ENCODE results near the gene SETD9. TPM values are rescaled to one million over a fixed set of nuclear protein-coding genes. Genes with fewer than 3 reads are reported as not detected.

The SETD9 gene
- total and polyA plus RNA-seq, 2 of the 13 experiments (the other 11 are each of a cell fraction or from before 2014, with no cell fraction given), result 4.8 to 17.8 TPM

DNA sequence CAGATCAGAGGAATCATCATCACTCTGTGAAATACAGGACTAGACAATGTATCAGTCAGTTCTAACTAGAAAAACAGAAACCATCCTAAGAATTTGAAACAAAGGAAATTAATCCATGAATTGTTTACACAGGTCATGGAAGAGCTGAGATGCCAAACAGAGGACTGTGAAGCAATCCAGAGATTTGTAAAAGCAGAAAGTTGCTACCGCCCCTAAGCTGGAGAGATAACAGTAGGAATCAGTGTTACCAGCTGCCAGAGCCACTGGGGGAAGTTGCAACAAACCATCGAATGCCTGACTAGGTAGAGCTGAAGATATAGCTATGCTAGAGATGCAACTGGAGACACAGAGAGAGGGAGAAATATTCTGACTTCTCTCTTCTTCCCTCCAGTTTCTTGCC is 52.9 kb downstream of the SETD9 start:
- in situ Hi-C loops (cut with HindIII; ENCODE audit: extremely low pct_ligation_motif_present, low pct_unique_long_range_greater_than_20kb), result loop anchor here (25.0 kb wide), 1 partner anchor 175 kb away; no protein-coding TSS in a partner anchor
- peak; percentile 86 for ATAC-seq

DNA sequence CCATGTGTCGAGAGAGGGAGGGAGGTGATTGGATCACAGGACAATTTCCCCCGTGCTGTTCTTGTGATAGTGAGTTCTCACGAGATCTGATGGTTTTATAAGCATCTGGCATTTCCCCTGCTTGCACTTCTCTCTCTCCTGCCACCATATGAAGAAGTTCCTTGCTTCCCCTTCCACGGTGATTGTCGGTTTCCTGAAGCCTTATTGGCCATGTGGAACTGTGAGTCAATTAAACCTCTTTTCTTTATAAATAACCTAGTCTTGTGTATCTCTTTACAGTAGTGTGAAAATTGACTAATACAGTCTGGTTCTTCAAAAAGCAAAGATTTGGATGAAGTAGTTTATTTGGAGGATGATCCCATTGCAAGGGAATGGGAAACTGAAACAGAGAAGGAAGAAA is 53.9 kb downstream of the SETD9 start:
- no TSS peak for BruUV-seq (replicated peaks)
- in situ Hi-C loops (cut with HindIII; ENCODE audit: extremely low pct_ligation_motif_present, low pct_unique_long_range_greater_than_20kb) (loop anchor here (25.0 kb wide), 1 partner anchor 174 kb away; no protein-coding TSS in a partner anchor), intact Hi-C loops (cut with micrococcal nuclease; ENCODE audit: unreplicated experiment) (no loop called here)
- TF ChIP-seq KDM1A (CRISPR knock-in tag; IDR thresholded peaks at IDR 0.05), result no peak
- TF ChIP-seq, protein P1, sequence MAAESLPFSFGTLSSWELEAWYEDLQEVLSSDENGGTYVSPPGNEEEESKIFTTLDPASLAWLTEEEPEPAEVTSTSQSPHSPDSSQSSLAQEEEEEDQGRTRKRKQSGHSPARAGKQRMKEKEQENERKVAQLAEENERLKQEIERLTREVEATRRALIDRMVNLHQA (CRISPR knock-in tag; IDR thresholded peaks at IDR 0.05), result no peak
- no peak for TF ChIP-seq ZSCAN29 (CRISPR knock-in tag; conservative IDR thresholded peaks at IDR 0.05)
- no peak for TF ChIP-seq CHD4 (IDR thresholded peaks at IDR 0.05; ENCODE audit: borderline replicate concordance, low read length)
- TF ChIP-seq, protein P2, sequence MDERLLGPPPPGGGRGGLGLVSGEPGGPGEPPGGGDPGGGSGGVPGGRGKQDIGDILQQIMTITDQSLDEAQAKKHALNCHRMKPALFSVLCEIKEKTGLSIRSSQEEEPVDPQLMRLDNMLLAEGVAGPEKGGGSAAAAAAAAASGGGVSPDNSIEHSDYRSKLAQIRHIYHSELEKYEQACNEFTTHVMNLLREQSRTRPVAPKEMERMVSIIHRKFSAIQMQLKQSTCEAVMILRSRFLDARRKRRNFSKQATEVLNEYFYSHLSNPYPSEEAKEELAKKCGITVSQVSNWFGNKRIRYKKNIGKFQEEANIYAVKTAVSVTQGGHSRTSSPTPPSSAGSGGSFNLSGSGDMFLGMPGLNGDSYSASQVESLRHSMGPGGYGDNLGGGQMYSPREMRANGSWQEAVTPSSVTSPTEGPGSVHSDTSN (CRISPR knock-in tag; IDR thresholded peaks at IDR 0.05), result no peak
- no peak for TF ChIP-seq HDAC6 (IDR thresholded peaks at IDR 0.05; ENCODE audit: low read depth, low read length)
- no peak for TF ChIP-seq ZNF20 (CRISPR knock-in tag; IDR thresholded peaks at IDR 0.05)
- H3K9ac ChIP-seq (ENCODE audit: insufficient read depth, low read depth, low read length), result no peak overlapping the region
- H3K4me2 ChIP-seq (ENCODE audit: low read depth, low read length), result no peak overlapping the region
- H4K20me1 ChIP-seq (ENCODE audit: insufficient read depth, low read length), result no peaks in the 10 kb centered on the region
- no peak for ATAC-seq
- peaks cover 10% of the 10 kb centered on the region for H3K4me1 ChIP-seq (ENCODE audit: insufficient read depth, low read length)
- no peak for DNase-seq (ENCODE audit: low spot score)
- H3K4me3 ChIP-seq (replicated peaks in 1 of 3; ENCODE audit: insufficient read depth in 1 of 3, low read depth in 2 of 3, low read length in 3 of 3), result no peak overlapping the region
- CTCF ChIA-PET (ENCODE audit: low intra/inter-chr PET ratio, low total read pairs), result no interaction called here
- peaks cover 0 to 21% of the 10 kb centered on the region in 2 experiments; a peak in 2 of 5 replicates for H3K27me3 ChIP-seq (ENCODE audit: control insufficient read depth in 1 of 2, insufficient read depth in 2 of 2, low read length in 2 of 2)
- no peak overlapping the region for H2AFZ ChIP-seq (ENCODE audit: low read length)
- POLR2A ChIA-PET, result no interaction called here
- FAIRE-seq, result no peak
- H3K9me3 ChIP-seq (ENCODE audit: low read length), result no peaks in the 10 kb centered on the region
- no peaks in the 10 kb centered on the region for H3K79me2 ChIP-seq (ENCODE audit: insufficient read depth, low read length)
- 33% methylated on average over 5 of the region's 5 CpGs for WGBS (ENCODE audit: low lambda C conversion rate)
- H3K27ac ChIP-seq (ENCODE audit: extremely low read length, insufficient read depth, low read length), result no peak overlapping the region
- H3K36me3 ChIP-seq (replicated peaks in 1 of 2; ENCODE audit: control insufficient read depth in 1 of 2, insufficient read depth in 2 of 2, low read length in 2 of 2), result no peaks in the 10 kb centered on the region

More for the DNA sequence above, 52.9 kb downstream of the SETD9 start:
- FAIRE-seq (no peak), DNase-seq (ENCODE audit: low spot score) (peak; percentile 66)
- H3K36me3 ChIP-seq (replicated peaks in 1 of 2; ENCODE audit: control insufficient read depth in 1 of 2, insufficient read depth in 2 of 2, low read length in 2 of 2), result no peaks in the 10 kb centered on the region
- ChIA-PET CTCF (ENCODE audit: low intra/inter-chr PET ratio, low total read pairs) (no interaction called here), POLR2A (interaction anchor here (1.5 kb wide), 1 partner anchor 11 kb away, joined by 6 read pairs; no protein-coding TSS in a partner anchor)
- TF ChIP-seq HDAC6 (IDR thresholded peaks at IDR 0.05; ENCODE audit: low read depth, low read length) (no peak), CEBPB (IDR thresholded peaks at IDR 0.05; ENCODE audit: borderline replicate concordance, low read depth, low read length) (peak; percentile 70), MED13 (CRISPR knock-in tag; IDR thresholded peaks at IDR 0.05) (no peak), MAFG (CRISPR knock-in tag; IDR thresholded peaks at IDR 0.05) (no peak), ZFP90 (CRISPR knock-in tag; IDR thresholded peaks at IDR 0.05; ENCODE audit: borderline replicate concordance) (no peak), ZNF570 (CRISPR knock-in tag; IDR thresholded peaks at IDR 0.05; ENCODE audit: borderline replicate concordance) (no peak), MBD4 (IDR thresholded peaks at IDR 0.05; ENCODE audit: borderline replicate concordance, low read length) (no peak), ZNF7 (CRISPR knock-in tag; IDR thresholded peaks at IDR 0.05) (0 out of 2 replicates have a peak, but pooled peaks have one; percentile 12), SOX6 (IDR thresholded peaks at IDR 0.05) (no peak), SOX6 (CRISPR knock-in tag; IDR thresholded peaks at IDR 0.05) (peak; percentile 65; the same call in 1 of the 2 replicates), SOX5 (CRISPR knock-in tag; IDR thresholded peaks at IDR 0.05; ENCODE audit: borderline replicate concordance) (peak; percentile 75; the same call in 1 of the 2 replicates), U2AF1 (optimal IDR thresholded peaks at IDR 0.05; ENCODE audit: low read depth, low read length) (no peak), CEBPG (CRISPR knock-in tag; IDR thresholded peaks at IDR 0.05) (peak; percentile 56), SOX13 (IDR thresholded peaks at IDR 0.05) (no peak), SOX13 (CRISPR knock-in tag; conservative IDR thresholded peaks at IDR 0.05 in 1 of 2, IDR thresholded peaks at IDR 0.05 in 1 of 2) (peak in 1 of 2 experiments; percentile 90; a peak in 2 of 4 replicates), XRCC5 (optimal IDR thresholded peaks at IDR 0.05; ENCODE audit: low read length) (no peak), ZNF251 (CRISPR knock-in tag; IDR thresholded peaks at IDR 0.05) (no peak), ZSCAN25 (CRISPR knock-in tag; IDR thresholded peaks at IDR 0.05) (no peak)
- intact Hi-C loops (cut with micrococcal nuclease; ENCODE audit: unreplicated experiment), result no loop called here
- no peaks in the 10 kb centered on the region for H4K20me1 ChIP-seq (ENCODE audit: insufficient read depth, low read length)
- H2AFZ ChIP-seq (ENCODE audit: low read length), result no peak overlapping the region
- BruUV-seq (replicated peaks), result no TSS peak
- no peak overlapping the region for H3K9ac ChIP-seq (ENCODE audit: insufficient read depth, low read depth, low read length)
- H3K4me2 ChIP-seq (ENCODE audit: low read depth, low read length), result no peak overlapping the region
- no peaks in the 10 kb centered on the region for H3K79me2 ChIP-seq (ENCODE audit: insufficient read depth, low read length)
- no peak overlapping the region for H3K27ac ChIP-seq (ENCODE audit: extremely low read length, insufficient read depth, low read length)
- peaks cover 0 to 19% of the 10 kb centered on the region in 2 experiments; a peak in 2 of 5 replicates for H3K27me3 ChIP-seq (ENCODE audit: control insufficient read depth in 1 of 2, insufficient read depth in 2 of 2, low read length in 2 of 2)
- WGBS (ENCODE audit: low lambda C conversion rate), result 0% methylated on average over 2 of the region's 2 CpGs
- H3K4me3 ChIP-seq (replicated peaks in 1 of 3; ENCODE audit: insufficient read depth in 1 of 3, low read depth in 2 of 3, low read length in 3 of 3), result no peak overlapping the region
- H3K4me1 ChIP-seq (ENCODE audit: insufficient read depth, low read length), result peaks cover 10% of the 10 kb centered on the region
- H3K9me3 ChIP-seq (ENCODE audit: low read length), result no peaks in the 10 kb centered on the region

Data from HepG2 (cell line).